ENCODE results near the gene CEP128.

CEP128 gene

GRCh38 chr14:80537626-80538025 is 403.9 kb downstream of the CEP128 start:
- DNase-seq = no peak

DNA sequence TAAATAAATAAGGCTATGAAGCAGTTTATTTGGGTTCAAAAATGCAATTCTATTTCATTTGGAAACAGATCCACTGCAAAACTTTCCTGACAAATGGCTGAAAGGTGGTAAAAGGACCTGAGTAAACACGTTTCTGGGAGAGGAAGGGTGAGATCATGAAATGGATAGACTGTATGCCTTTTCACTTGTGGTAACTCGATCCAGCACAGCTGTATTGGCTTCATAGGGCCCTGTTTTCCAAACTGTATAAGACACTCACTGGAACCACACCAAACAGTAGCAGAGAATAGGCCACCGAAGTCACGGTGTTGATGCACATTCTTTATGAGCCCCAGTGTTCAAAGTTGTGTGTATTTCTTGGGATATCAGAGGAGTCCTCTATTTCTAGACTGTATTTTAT is 405.1 kb downstream of the CEP128 start:
- DNase-seq = no peak

DNA sequence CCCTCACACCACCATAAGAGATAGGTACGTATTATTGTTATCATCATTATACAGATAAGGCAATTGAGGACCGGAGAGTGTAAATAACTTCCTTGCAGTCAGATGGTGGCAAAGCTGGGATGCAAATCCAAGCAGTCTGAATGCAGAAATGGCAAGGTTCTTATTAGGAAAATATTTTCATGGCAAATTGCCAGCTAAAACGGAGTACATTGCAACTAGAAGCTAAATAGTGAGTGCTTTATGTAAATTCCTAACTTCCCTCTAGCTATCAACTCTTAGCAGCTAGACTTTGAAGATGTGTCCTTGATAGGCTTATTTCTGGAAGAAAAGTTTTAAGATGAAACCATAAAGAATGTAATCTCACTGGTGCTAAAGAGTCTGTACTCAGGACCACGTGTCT is 406.4 kb downstream of the CEP128 start:
- DNase-seq = no peak

DNA sequence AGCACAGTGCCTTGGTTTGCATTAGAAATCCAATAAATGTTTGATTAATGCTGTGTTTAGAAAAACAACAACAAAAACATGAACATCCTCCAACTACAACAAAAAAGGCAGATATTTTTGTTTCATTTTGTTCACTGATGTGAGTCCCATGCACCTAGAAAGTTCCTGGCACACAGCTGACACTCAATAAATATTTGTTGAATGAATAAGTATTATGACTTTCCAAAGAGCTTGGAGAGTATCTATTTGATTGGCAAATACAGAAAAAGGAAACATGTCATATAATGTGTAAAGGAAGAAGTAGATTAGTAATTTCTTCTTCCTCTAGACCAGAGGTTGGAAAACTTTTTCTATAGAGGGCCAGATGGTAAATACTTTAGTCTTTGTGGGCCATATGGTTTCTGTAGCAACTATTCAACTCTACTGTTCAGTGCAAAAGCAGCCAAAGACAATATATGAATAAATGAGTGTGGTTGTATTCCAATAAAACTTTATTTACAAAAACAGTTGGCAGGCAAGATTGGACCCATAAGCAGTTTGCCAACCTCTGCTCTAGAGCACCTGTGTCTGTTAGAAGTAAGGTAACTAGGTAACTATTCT is 417.9 kb downstream of the CEP128 start:
- no peak for DNase-seq

GRCh38 chr14:80522936-80523335 is 418.6 kb downstream of the CEP128 start:
- no peak for DNase-seq

DNA sequence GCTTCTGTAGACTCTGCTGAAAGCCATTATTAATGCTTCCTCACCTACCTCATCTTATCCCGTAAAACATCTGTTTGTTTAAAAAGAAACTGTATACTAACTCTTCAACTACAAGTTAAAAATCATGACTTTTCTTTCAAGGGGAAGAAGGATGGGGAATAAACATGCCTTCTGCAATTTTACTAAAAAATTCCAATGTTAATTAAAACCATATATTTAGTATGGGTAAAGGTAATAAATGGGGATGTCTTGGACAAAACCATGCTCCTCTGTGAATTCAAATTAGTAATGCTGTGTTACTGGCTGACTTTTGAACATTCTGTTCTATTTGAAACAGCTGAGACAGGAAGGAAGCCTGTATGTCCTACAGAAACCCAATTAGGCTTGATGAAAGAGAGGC is 419.1 kb downstream of the CEP128 start:
- DNase-seq = no peak

DNA sequence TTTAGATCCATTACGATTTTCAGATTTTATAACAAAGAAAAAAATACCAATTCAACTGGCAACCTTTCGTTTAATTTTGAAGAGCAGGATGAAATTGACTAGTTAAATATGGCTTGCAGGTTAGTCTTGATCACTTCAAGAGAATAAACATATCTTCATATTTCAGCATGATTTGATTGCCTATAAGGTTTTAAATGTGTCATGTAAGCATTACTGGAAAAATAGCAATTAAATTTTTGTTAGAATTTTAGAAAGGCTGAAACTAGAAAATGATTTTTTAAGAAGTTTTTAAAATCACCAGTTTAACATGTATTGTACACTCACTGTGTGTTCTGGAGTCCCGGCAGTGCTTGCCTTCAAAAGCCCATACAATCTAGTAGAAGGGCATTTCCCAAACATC is 420.1 kb downstream of the CEP128 start:
- no peak for DNase-seq

- no peak for DNase-seq
These were observed 422.5 kb downstream of the CEP128 start for GRCh38 chr14:80519002-80519401.

DNA sequence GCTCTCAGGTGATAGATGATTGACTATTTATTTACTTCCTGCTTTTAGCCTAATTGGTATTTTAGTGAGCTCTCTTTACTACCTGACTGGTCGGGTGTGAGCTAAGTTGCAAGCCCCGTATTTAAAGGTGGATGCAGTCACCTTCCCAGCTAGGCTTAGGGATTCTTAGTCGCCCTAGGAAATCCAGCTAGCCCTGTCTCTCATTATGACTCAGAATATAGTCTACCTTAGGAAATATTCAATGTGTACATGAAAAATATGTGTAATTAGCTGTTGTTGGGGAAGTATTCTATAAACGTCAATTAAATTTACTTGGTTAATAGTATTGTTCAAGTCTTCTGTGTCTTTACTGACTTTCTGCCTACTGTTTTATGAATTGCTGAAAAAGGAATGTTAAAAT is 423.4 kb downstream of the CEP128 start:
- DNase-seq = no peak

DNA sequence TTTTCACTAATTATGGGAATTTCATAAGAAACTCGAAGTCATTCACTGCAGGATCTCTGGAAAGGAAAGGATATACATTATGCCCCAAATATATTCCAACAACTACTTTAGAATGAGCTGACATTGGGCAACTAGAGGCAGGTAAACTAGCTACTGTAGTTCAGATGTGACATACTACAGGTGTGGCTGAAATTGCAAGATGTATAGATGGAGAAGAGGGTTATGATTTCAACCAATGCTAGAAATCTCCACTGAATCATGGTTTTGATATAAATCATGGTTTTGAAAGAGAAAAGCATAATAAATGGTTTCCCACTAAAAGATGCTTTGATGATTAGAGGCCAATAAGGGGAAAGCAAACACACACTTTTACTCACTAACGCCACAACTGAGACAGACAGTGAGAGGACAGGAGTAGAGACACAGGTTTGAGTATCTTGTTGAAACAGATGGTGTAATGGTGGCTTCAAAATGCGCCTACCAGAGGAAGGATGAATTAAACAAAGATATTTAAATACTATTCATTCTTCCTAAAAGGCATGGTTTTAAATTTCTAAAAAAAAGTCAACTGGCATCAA is 434.2 kb downstream of the CEP128 start:
- DNase-seq = no peak

DNA sequence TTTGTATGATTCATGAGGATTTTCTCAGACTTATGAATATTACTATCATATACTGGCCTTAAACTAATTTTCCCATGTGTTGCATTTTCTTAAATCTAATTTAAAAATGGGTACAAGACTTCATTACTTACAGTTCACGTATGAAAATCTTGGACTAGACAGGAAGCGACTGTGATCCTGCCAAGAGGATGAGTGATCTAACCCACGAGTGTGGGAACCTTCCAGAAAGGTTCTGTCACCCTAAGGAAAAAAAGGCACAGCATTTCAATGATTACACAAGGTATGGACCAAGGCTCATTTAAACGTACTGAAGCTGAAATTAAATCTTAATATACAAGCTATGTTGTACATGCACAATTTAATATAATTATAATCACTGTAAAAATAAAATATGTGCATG is 436.8 kb downstream of the CEP128 start:
- no peak for DNase-seq

- DNase-seq = no peak
These were observed 443.0 kb downstream of the CEP128 start for GRCh38 chr14:80498533-80498932.

- DNase-seq = no peak
These were observed 445.4 kb downstream of the CEP128 start for GRCh38 chr14:80496090-80496489.

DNA sequence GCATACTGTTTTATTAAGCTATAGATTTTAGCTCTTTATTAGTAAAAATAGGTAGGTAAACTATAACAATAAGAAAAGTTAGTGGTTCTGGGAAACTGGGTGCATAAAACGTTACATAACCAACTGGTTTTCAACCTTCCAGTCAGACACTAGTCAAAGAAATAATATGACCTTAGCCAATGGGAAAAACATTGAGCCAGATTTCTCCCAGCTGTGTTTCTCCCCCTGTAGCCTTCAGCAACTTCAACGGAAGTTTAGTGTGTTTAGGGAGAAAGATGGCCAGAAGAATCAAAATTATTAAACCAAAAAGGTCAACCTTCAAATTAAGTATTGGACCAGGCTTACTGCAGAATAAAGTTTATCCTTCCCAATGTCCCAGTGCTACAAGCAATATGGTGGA is 446.8 kb downstream of the CEP128 start:
- no peak for DNase-seq

DNA sequence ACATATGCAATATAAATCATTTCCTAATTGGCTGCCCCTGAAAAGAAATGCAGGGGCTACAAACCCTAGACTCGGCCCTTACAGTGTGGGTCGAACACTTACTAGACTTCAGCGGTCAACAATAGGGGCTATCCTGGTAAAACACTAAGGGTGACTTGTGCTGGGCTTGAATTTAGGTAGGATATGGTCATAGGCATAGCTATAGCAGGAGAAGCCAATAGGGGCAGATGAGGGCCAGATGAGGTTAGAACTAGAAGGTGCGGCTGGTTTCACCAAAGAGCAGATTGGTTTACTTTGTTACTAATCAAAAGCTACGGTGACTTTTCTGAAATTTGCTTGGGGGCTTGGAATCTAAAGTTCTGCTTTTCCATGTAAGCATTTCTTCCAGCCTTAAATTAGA is 447.9 kb downstream of the CEP128 start:
- no peak for DNase-seq

- no peak for DNase-seq
These were observed 449.9 kb downstream of the CEP128 start for GRCh38 chr14:80491650-80492049.

DNA sequence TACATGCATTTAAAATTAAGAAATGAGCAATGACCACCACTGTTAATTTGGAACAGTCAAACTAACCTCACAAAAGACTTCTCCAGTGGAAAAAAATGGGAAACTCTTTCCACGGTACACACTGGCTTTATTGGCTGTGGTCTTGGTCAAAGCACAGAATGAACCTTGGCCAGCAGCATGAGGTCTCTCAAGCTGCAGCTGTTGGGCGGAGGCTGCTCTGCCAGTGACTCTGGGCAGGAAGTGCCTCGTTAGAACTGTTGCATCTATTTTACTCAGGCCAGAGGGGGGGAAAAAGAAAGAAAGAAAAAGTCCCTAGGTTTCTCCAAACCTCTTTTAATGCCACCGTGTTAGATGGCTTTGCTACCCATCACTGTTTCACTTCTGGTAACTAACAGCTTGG is 450.4 kb downstream of the CEP128 start:
- no peak for DNase-seq

DNA sequence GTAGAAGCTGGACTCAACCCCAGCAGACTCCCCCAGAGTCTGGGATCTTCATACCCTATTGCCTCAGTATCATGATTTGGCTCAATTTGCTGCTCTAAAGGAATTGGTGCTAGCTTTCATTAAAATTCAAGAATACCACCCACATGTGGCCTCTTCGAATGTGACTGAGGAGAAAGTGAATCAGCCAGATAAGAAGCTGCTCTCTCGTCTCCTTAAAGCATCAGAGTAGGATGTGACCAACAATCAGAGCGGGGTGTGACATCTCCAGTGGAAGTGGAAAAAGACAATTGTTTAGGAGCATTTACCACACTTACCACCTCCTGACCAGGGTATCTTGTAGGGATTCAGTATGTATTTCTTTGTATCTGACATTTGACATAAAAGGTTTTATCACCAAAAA is 452.0 kb downstream of the CEP128 start:
- DNase-seq = no peak

GRCh38 chr14:80485764-80486163 is 455.8 kb downstream of the CEP128 start:
- DNase-seq = no peak

- DNase-seq = no peak
These were observed 458.2 kb downstream of the CEP128 start for GRCh38 chr14:80483331-80483730.

DNA sequence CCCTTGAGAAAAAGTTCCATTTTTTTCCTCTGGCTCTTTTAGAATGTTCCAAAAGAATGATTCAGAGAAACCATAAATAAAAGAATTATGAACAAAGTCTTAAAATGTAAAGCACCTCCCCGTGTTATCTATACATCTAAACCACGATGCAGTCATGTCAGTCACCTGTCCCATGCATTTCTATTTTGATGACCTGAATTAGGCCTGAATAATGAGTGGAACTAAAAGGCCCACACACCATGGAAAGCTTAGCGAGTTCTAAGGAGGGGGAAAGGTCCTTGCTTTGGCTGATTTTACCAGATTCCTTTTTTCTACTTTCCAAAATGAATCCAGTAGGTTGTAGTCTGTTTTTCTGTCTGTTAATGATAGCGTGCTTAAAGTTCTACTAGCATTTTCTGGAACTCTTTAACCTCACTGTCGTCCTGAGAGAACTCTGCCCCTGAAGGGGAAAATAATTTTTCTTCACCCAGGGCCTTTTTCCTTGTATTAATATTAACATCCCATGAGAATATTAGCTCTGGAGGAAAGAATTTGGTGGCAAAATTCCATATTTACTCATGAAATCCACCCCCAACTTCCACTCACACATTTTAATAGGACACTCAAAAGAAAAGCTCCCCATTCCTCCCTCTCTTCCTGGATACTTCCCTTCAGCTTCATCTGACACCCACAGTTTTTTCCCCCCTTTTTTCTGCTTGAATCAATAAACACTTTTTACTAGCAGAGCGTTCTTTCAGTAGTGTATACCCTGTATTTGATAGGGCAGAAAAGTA is 464.0 kb downstream of the CEP128 start:
- no peak for DNase-seq

GRCh38 chr14:80475074-80475473 is 466.5 kb downstream of the CEP128 start:
- no peak for DNase-seq

GRCh38 chr14:80468331-80469122 is 473.0 kb downstream of the CEP128 start:
- DNase-seq = no peak

All from activated naive CD4-positive, alpha-beta T cell (primary cell).